ENCODE measurements around the gene TMCC1. TPM values are rescaled to one million over a fixed set of nuclear protein-coding genes. Genes with fewer than 3 reads are reported as not detected.

TMCC1 gene
- total RNA-seq, 1 donor from 2014 or later: 33.4 TPM

- no peak for TF ChIP-seq CTCF (IDR thresholded peaks at IDR 0.05)
- Histone ChIP-seq H3K9me3 (no peaks in the 10 kb centered on the region), H3K4me1 (peaks cover 90% of the 10 kb centered on the region), H3K36me3 (no peaks in the 10 kb centered on the region), H3K4me3 (no peak overlapping the region), H3K27me3 (ENCODE audit: low read depth) (no peaks in the 10 kb centered on the region), H3K27ac (peak overlapping the region; percentile 77)
- intact Hi-C loops (cut with DNase I): no loop called here
- ATAC-seq: peak; percentile 38 to 40
- DNase-seq: peak; percentile 55
Measured at GRCh38 chr3:129615751-129616281, 277.7 kb downstream of the TMCC1 start.

GRCh38 chr3:129614927-129615363, 278.6 kb downstream of the TMCC1 start:
- H3K4me3 ChIP-seq: no peak overlapping the region
- no peaks in the 10 kb centered on the region for H3K27me3 ChIP-seq (ENCODE audit: low read depth)
- peak; percentile 71 for DNase-seq
- no peak for TF ChIP-seq CTCF (IDR thresholded peaks at IDR 0.05)
- no peaks in the 10 kb centered on the region for H3K9me3 ChIP-seq
- intact Hi-C loops (cut with DNase I): no loop called here
- peaks cover 90% of the 10 kb centered on the region for H3K4me1 ChIP-seq
- H3K36me3 ChIP-seq: no peaks in the 10 kb centered on the region
- peak; percentile 50 to 56 for ATAC-seq
- peak overlapping the region; percentile 77 for H3K27ac ChIP-seq

DNA sequence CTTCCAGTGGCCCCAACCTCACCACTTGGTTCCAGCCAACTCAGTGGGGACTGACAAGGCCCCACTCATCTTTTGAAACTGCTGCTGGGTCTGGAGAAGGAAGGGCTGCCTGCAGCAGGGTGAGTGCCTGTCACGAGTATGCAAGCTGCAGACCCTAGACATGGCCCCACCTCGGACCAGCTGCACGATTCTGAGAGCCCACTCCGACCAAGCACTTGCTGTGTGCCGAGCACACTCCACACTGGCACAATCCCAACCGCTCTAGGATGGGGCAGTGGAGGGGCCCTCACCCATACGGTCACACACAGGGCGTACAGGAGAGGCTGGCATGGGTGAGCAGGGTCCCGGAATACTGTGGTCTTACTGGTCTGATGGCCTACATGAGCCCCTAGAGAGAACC, 279.1 kb downstream of the TMCC1 start:
- Histone ChIP-seq H3K27ac (peak overlapping the region; percentile 77), H3K27me3 (ENCODE audit: low read depth) (no peaks in the 10 kb centered on the region), H3K36me3 (no peaks in the 10 kb centered on the region), H3K9me3 (no peaks in the 10 kb centered on the region), H3K4me3 (no peak overlapping the region), H3K4me1 (peaks cover 90% of the 10 kb centered on the region)
- no peak for TF ChIP-seq CTCF (IDR thresholded peaks at IDR 0.05)
- DNase-seq (peak; percentile 42), ATAC-seq (no peak)
- intact Hi-C loops (cut with DNase I): no loop called here

DNA sequence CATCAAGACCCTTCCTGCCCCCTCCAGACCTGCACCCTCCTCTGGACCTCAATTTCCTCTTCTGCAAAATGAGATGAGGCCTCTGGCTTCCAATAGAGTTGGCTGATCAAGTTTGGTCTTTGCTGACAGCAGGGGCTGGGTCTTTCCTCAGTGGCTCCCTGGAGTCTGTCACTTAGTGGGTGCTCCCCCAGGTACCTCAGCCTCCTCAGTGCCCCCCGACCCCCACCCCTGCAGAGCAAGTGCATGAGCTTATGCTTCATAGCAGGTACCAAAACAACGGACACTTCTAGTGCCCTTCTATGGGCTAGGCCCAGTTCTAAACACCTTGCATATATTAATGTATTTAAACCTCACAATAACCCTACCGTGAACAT, 280.2 kb downstream of the TMCC1 start:
- no peak overlapping the region for H3K4me3 ChIP-seq
- H3K36me3 ChIP-seq: no peaks in the 10 kb centered on the region
- no peaks in the 10 kb centered on the region for H3K27me3 ChIP-seq (ENCODE audit: low read depth)
- intact Hi-C loops (cut with DNase I): no loop called here
- no peak for TF ChIP-seq CTCF (IDR thresholded peaks at IDR 0.05)
- peaks cover 90% of the 10 kb centered on the region for H3K4me1 ChIP-seq
- H3K27ac ChIP-seq: peak overlapping the region; percentile 31
- DNase-seq (no peak), ATAC-seq (no peak)
- H3K9me3 ChIP-seq: no peaks in the 10 kb centered on the region

DNA sequence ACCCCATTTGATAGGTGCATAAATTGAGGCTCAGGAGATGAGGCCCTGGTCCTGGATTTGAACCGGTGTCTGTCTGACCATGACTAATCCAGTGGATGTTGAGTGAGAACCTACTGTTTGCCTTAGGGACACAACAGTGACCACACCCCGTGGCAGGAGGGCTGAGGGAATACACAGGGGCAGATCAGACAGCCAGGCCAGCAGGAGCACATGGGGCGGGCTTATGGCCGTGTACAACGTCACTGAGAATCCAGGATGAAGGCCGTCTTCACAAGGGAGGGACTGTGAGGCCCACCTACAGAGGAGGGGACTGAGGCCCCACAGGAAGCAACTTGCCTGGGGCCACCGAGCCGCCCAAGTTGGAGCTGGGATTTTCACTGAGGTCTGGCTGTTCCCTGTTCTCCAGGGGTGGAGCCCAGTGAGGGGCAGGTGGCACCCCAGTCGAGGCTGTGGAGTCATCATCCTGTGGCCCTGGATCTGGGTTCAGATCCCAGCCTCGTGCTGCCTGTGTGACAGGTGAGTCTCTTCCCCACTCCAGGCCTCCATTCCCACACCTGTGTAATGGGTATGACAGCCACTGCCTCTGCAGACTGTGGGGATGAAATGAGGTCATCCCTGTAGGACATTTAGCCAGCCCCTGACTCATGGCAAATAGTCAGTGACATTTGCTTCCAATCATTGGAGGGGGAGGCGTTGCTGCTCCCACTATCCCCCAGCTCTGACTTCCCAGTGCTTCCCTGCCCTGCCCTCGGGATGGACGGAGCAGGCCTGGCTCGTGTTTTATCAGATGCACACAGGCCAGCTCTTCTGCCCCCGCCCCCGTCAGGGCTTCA, 280.8 kb downstream of the TMCC1 start:
- Histone ChIP-seq H3K4me3 (no peak overlapping the region), H3K27me3 (ENCODE audit: low read depth) (no peaks in the 10 kb centered on the region), H3K4me1 (peaks cover 90% of the 10 kb centered on the region), H3K36me3 (no peaks in the 10 kb centered on the region), H3K9me3 (no peaks in the 10 kb centered on the region), H3K27ac (peak overlapping the region; percentile 72)
- DNase-seq: no peak
- intact Hi-C loops (cut with DNase I): no loop called here
- no peak for TF ChIP-seq CTCF (IDR thresholded peaks at IDR 0.05)
- no peak for ATAC-seq

Data from lower lobe of right lung (tissue), 2 donors.